ENCODE results near the gene PPP2R3B.

PPP2R3B gene

GRCh38 chrX:300334-300733 lies 86.4 kb downstream of the PPP2R3B start:
- peaks cover 7% of the 10 kb centered on the region for H3K9me3 Mint-ChIP-seq
- H3K27me3 Mint-ChIP-seq (ENCODE audit: low read depth, poor library complexity), result peaks cover 3% of the 10 kb centered on the region
- no peak for DNase-seq
- no peak overlapping the region for H3K4me3 Mint-ChIP-seq
- H3K4me1 Mint-ChIP-seq, result no peaks in the 10 kb centered on the region
- TF ChIP-seq, protein P1, sequence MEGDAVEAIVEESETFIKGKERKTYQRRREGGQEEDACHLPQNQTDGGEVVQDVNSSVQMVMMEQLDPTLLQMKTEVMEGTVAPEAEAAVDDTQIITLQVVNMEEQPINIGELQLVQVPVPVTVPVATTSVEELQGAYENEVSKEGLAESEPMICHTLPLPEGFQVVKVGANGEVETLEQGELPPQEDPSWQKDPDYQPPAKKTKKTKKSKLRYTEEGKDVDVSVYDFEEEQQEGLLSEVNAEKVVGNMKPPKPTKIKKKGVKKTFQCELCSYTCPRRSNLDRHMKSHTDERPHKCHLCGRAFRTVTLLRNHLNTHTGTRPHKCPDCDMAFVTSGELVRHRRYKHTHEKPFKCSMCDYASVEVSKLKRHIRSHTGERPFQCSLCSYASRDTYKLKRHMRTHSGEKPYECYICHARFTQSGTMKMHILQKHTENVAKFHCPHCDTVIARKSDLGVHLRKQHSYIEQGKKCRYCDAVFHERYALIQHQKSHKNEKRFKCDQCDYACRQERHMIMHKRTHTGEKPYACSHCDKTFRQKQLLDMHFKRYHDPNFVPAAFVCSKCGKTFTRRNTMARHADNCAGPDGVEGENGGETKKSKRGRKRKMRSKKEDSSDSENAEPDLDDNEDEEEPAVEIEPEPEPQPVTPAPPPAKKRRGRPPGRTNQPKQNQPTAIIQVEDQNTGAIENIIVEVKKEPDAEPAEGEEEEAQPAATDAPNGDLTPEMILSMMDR (IDR thresholded peaks at IDR 0.05), result no peak
- no peak overlapping the region for H3K27ac Mint-ChIP-seq
- H3K36me3 Mint-ChIP-seq (ENCODE audit: low read depth), result peaks cover 78% of the 10 kb centered on the region

GRCh38 chrX:298993-299392 lies 87.7 kb downstream of the PPP2R3B start:
- Mint-ChIP-seq H3K4me1 (no peaks in the 10 kb centered on the region), H3K36me3 (ENCODE audit: low read depth) (peaks cover 76% of the 10 kb centered on the region), H3K27ac (no peak overlapping the region), H3K27me3 (ENCODE audit: low read depth, poor library complexity) (peaks cover 3% of the 10 kb centered on the region), H3K9me3 (peaks cover 7% of the 10 kb centered on the region), H3K4me3 (no peak overlapping the region)
- TF ChIP-seq, protein P1 (IDR thresholded peaks at IDR 0.05), result no peak
- no peak for DNase-seq

GRCh38 chrX:295136-295535 lies 91.6 kb downstream of the PPP2R3B start:
- H3K27ac Mint-ChIP-seq, result no peak overlapping the region
- no peak for DNase-seq
- H3K36me3 Mint-ChIP-seq (ENCODE audit: low read depth), result peaks cover 83% of the 10 kb centered on the region
- H3K4me3 Mint-ChIP-seq, result no peak overlapping the region
- H3K4me1 Mint-ChIP-seq, result no peaks in the 10 kb centered on the region
- peaks cover 25% of the 10 kb centered on the region for H3K9me3 Mint-ChIP-seq
- peaks cover 7% of the 10 kb centered on the region for H3K27me3 Mint-ChIP-seq (ENCODE audit: low read depth, poor library complexity)
- TF ChIP-seq, protein P1 (IDR thresholded peaks at IDR 0.05), result no peak

GRCh38 chrX:292900-293897 lies 93.5 kb downstream of the PPP2R3B start:
- Mint-ChIP-seq H3K27me3 (ENCODE audit: low read depth, poor library complexity) (peaks cover 7% of the 10 kb centered on the region), H3K36me3 (ENCODE audit: low read depth) (peaks cover 83% of the 10 kb centered on the region), H3K27ac (no peak overlapping the region), H3K4me3 (no peak overlapping the region), H3K4me1 (no peaks in the 10 kb centered on the region), H3K9me3 (peaks cover 25% of the 10 kb centered on the region)
- DNase-seq, result no peak
- TF ChIP-seq, protein P1 (IDR thresholded peaks at IDR 0.05), result no peak

DNA sequence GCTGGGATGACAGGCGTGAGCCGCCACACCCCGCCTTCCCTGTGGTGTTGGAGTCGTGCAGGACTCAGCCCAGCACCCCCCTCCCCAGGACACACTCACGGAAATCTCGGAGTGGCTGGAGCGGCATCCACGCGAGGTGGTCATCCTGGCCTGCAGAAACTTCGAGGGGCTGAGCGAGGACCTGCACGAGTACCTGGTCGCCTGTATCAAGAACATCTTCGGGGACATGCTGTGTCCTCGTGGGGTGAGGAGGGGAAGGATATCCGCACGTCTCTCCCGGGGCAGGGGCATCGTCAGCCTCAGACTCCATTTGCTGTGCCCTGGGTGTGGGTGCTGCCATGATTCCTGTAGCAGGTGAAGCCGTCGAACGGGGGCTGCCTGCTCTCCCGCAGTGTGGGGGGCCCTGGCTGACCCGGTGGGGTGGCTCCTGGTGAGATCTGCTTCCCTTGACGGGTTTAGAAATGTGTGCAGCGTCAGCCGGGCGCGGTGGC lies 95.3 kb downstream of the PPP2R3B start:
- peaks cover 3% of the 10 kb centered on the region for H3K27me3 Mint-ChIP-seq (ENCODE audit: low read depth, poor library complexity)
- no peak overlapping the region for H3K4me3 Mint-ChIP-seq
- H3K4me1 Mint-ChIP-seq, result peaks cover 4% of the 10 kb centered on the region
- no peak overlapping the region for H3K27ac Mint-ChIP-seq
- H3K36me3 Mint-ChIP-seq (ENCODE audit: low read depth), result peaks cover 90% of the 10 kb centered on the region
- peaks cover 24% of the 10 kb centered on the region for H3K9me3 Mint-ChIP-seq
- TF ChIP-seq, protein P1 (IDR thresholded peaks at IDR 0.05), result no peak
- DNase-seq, result no peak

Measured in nephron progenitor cell (in vitro differentiated cells).